Activated T-cell treated with anti-CD3 and anti-CD28 coated beads, Interleukin-2, amount 50 U/mL, for 24 hours (primary cell): ENCODE measurements around the gene AKAP6.

Source experiments
- DNase-seq: peaks from one replicate; pipeline ENCODE4 v3.0.0-alpha.2; 2020
- H3K27ac Mint-ChIP-seq: 2 replicates; pipeline ENCODE4 v1.8.0; 2020; ENCODE audit warnings: mild to moderate bottlenecking, mixed read lengths
- H3K27me3 Mint-ChIP-seq: 2 replicates; pipeline ENCODE4 v1.8.0; 2020; ENCODE audit warnings: mixed read lengths
- H3K36me3 Mint-ChIP-seq: 2 replicates; pipeline ENCODE4 v1.8.0; 2020; ENCODE audit warnings: low read depth, mixed read lengths
- H3K4me1 Mint-ChIP-seq: 2 replicates; pipeline ENCODE4 v1.8.0; 2020; ENCODE audit warnings: low read depth, mixed read lengths
- H3K4me3 Mint-ChIP-seq: 2 replicates; pipeline ENCODE4 v1.8.0; 2020; ENCODE audit warnings: mild to moderate bottlenecking, moderate library complexity, mixed read lengths
- H3K9me3 Mint-ChIP-seq: 2 replicates; pipeline ENCODE4 v1.8.0; 2020; ENCODE audit warnings: mixed read lengths

The AKAP6 gene

DNA sequence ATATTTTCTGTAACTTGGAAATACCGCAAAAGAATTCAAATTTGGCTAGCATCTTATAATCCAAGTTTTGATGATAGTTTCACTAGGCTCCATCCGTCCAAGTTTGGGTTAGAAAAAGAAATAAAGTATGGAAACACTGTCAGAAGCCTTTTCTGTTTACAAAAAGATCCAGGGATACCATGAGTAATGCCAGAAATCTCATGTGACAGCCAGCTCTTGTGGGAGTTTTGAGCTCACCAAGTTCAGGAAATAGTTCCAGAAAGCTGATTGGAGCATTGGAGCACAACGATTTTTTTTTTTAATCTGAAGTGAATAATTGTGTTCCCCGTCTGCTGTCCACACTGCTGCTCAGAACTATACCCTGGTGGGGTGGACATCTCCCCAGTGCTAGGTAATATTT is 379.9 kb downstream of the AKAP6 start:
- DNase-seq: no peak
- no peak overlapping the region for H3K27ac Mint-ChIP-seq
- H3K27me3 Mint-ChIP-seq: no peaks in the 10 kb centered on the region
- no peaks in the 10 kb centered on the region for H3K4me1 Mint-ChIP-seq
- no peak overlapping the region for H3K4me3 Mint-ChIP-seq
- H3K36me3 Mint-ChIP-seq: no peaks in the 10 kb centered on the region
- no peaks in the 10 kb centered on the region for H3K9me3 Mint-ChIP-seq

DNA sequence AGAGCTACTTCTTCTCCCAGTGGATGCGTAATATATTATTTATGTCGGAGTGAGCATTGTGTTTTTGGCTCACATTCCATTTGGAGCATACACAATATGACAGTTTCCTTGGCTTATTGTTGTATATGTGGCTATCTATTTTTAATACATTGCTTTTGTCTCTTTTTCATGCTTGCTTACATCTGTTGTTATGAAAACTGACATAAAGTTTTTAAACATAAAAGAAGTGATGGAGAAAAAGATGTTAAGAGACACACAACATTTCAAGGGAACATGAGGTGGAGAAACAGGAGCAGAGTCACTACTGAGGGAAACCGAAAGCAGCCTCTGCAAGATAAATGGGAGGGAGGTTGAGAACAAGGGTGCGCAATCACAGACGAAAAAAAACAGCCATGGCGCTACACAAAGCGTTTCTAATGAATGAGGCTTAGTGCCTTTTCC is 381.2 kb downstream of the AKAP6 start:
- Mint-ChIP-seq H3K4me1 (no peaks in the 10 kb centered on the region), H3K4me3 (no peak overlapping the region), H3K27ac (no peak overlapping the region), H3K27me3 (no peaks in the 10 kb centered on the region), H3K9me3 (no peaks in the 10 kb centered on the region), H3K36me3 (no peaks in the 10 kb centered on the region)
- no peak for DNase-seq

DNA sequence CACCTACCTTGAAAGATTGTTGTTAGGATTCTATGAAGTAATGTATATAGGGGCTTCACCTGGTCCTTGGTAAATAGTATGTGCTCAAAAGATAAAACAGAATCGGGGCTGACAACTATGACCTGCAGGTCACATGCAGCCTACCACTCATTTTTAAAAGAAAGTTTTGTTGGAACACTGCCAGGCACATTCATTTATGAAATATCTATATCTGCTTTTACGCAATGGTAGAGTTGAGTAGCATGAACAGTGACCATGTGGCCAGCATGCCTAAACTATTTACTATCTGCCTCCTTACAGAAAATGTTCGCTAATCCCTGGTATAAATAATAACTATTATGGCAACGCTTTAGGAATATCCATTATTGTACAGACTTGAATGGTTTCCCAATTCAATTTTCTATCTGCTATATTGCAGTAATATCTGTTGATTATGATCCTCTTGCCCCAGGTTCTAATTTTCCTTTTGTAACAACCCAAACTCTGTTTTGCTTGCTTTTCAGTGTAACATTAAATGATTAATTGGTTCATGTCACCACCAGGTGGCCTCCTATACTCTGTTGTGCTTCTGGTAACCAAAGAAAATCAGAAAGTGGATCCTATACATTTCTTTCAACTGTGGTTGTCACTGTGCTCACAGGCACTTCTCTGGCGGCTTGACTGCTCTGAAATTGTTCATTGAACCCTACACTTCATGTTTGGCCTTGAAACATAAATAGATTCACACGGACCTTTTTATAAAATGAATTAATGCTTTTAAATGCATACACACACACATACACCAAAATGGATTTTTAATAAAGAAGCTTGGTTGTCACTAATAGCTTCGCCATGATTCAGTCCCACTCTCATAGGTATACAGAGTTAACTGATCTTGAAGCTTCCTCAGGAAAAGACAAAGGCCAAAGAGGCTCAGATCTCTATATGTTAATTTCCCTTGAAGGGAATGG is 381.9 kb downstream of the AKAP6 start:
- H3K36me3 Mint-ChIP-seq: no peaks in the 10 kb centered on the region
- H3K4me3 Mint-ChIP-seq: no peak overlapping the region
- H3K27ac Mint-ChIP-seq: no peak overlapping the region
- H3K27me3 Mint-ChIP-seq: no peaks in the 10 kb centered on the region
- H3K4me1 Mint-ChIP-seq: no peaks in the 10 kb centered on the region
- H3K9me3 Mint-ChIP-seq: no peaks in the 10 kb centered on the region
- no peak for DNase-seq

DNA sequence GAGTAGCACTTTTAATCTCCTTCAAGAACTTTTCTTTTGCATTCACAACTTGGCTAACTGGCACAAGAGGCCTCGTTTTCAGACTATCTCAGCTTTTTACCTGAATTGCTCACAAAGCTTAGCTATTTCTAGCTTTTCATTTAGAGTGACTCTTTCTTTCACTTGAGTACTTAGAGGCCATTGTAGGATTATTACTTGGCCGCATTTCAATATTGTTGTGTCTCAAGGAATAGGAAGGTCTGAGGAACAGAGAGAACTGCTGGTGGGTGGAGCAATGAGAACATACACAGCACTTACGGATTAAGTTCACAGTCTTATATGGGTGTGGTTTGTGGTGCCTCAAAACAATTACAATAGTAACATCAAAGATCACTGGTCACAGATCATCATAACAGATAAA is 384.8 kb downstream of the AKAP6 start:
- no peak for DNase-seq
- Mint-ChIP-seq H3K27ac (no peak overlapping the region), H3K27me3 (no peaks in the 10 kb centered on the region), H3K9me3 (no peaks in the 10 kb centered on the region), H3K36me3 (no peaks in the 10 kb centered on the region), H3K4me1 (no peaks in the 10 kb centered on the region), H3K4me3 (no peak overlapping the region)

DNA sequence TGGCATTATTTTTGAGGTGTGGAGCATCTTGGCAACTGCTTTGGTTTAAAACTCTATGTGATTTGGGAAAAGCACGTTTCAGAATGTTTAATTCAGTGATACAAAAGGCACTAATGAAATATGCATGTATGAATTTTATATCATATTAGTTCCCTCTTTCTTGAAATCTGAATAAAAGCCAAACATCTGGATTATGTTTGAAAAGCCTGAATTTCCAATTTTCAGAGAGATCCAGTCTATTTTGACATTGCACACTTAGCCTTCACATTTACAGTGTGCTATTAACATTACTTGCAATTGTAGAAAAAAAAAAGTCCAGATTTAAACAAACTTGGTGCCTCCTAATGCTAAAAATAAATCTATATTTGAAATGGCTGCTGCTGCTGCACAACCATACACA is 390.5 kb downstream of the AKAP6 start:
- H3K27me3 Mint-ChIP-seq: no peaks in the 10 kb centered on the region
- no peak overlapping the region for H3K4me3 Mint-ChIP-seq
- H3K27ac Mint-ChIP-seq: no peak overlapping the region
- no peaks in the 10 kb centered on the region for H3K9me3 Mint-ChIP-seq
- no peak for DNase-seq
- H3K36me3 Mint-ChIP-seq: no peaks in the 10 kb centered on the region
- H3K4me1 Mint-ChIP-seq: no peaks in the 10 kb centered on the region

DNA sequence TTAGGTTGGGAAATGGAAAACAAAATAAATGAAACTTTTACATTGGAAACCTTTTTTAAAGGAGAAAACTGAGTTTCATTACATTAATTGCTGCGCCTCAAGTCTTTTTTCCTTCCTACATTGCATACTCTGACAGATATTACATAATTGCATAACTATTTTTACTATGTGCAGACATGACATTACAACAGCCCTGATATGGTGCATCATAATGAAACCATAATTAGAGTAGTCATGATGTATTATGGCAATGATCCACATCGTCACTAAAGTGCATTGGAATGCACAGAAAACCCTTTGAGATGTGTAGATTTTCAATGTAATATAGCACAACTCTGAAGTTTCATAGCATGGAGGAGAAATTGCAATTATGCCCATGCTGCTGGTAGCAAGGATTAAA is 391.8 kb downstream of the AKAP6 start:
- Mint-ChIP-seq H3K27ac (no peak overlapping the region), H3K4me1 (no peaks in the 10 kb centered on the region), H3K4me3 (no peak overlapping the region), H3K9me3 (no peaks in the 10 kb centered on the region), H3K27me3 (no peaks in the 10 kb centered on the region), H3K36me3 (no peaks in the 10 kb centered on the region)
- DNase-seq: no peak

DNA sequence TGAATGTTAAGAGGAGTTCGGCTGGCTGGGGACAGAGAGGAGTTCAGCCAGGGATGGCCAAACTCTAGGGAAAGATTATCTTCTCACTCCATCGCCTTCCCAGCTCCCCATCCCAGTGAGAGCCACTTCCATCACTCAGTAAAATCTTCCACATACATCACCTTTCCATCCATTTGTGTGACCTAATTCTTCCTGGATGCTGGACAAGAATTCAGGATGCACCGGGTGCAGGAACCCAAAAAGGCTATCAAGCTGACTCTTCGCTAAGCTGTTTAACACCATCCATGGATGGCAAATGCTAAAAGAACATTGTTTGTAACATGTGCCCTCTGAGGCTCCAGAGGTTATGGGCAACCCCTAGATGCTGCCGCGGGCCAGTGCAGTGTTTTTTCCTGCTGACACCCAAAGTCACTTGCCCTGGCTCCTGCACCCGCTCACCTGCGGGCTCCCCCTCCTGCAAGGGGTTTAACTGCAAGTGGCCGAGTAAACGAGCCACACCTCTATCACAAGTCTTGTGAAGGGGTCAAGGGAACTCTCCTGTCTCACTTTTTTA is 393.6 kb downstream of the AKAP6 start:
- no peaks in the 10 kb centered on the region for H3K36me3 Mint-ChIP-seq
- H3K27me3 Mint-ChIP-seq: no peaks in the 10 kb centered on the region
- no peak overlapping the region for H3K27ac Mint-ChIP-seq
- no peak for DNase-seq
- no peaks in the 10 kb centered on the region for H3K4me1 Mint-ChIP-seq
- no peak overlapping the region for H3K4me3 Mint-ChIP-seq
- no peaks in the 10 kb centered on the region for H3K9me3 Mint-ChIP-seq

DNA sequence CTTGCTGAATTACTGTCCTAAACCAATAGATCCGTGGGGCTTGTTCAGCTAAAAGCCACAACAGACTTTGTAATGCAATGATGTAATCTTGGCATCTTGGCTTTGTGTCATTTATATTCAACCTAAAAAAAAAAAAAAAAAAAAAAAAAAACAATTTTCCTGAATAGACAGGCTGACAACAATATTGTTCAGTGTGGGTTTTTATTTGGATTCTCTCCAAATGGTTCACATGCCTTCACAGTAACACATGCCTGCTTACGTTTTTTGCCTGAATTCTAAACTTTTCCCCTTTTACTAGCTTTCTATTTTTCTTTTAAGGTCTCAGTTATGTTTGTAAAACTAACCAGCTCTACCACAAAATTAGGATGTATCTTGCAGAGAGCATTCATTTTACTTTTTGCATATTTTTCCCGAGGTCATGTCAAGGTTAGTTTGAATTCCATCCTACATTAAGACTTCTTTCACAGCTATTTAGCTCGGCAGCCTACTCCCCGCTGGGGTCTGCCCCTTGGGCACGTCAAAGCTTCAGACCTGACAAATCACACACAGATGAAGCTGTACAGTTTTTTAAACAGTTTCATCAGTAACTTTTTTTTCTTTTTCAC is 395.9 kb downstream of the AKAP6 start:
- H3K4me1 Mint-ChIP-seq: no peaks in the 10 kb centered on the region
- H3K4me3 Mint-ChIP-seq: no peak overlapping the region
- DNase-seq: no peak
- H3K36me3 Mint-ChIP-seq: no peaks in the 10 kb centered on the region
- no peaks in the 10 kb centered on the region for H3K27me3 Mint-ChIP-seq
- H3K9me3 Mint-ChIP-seq: no peaks in the 10 kb centered on the region
- H3K27ac Mint-ChIP-seq: no peak overlapping the region

DNA sequence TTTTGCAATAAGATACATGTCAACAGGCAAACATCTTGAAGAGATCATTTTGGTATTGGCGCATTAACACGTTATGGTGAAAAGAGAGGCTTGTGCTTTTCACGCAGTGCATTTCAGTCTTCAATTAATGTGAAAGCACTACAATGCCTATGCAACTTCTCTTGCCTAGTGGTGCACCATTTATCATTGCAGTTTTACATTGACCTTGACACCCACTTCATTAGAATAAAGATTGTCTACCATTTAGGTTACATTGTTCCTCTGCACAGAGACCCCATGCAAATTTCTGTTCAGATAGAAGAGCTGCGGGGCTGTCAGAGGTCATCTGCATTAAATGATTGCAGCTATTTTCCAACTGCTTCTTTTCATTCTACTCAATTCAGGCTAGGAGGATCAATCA is 397.4 kb downstream of the AKAP6 start:
- H3K9me3 Mint-ChIP-seq: no peaks in the 10 kb centered on the region
- H3K27ac Mint-ChIP-seq: no peak overlapping the region
- no peaks in the 10 kb centered on the region for H3K36me3 Mint-ChIP-seq
- no peaks in the 10 kb centered on the region for H3K27me3 Mint-ChIP-seq
- H3K4me1 Mint-ChIP-seq: no peaks in the 10 kb centered on the region
- no peak overlapping the region for H3K4me3 Mint-ChIP-seq
- no peak for DNase-seq

DNA sequence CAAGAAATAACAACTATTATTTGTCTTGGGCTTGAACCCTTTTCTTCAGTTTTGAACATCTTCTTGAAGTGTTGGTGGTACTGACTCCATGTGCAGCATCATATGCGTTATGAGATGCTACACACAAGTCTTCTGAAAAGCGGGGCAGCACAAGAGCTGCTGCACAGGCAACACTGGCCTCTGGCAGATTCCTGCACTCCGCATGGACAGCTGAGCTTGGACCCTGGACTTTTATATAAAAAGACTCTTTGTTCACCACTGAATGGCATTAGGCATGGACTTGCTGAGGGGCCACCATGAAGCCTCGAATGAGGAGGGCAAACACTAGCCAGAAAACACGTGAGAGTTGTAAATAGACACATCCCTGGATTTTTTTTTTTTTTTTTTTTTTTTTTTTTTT is 398.7 kb downstream of the AKAP6 start:
- no peaks in the 10 kb centered on the region for H3K9me3 Mint-ChIP-seq
- no peak overlapping the region for H3K4me3 Mint-ChIP-seq
- H3K27ac Mint-ChIP-seq: no peak overlapping the region
- H3K36me3 Mint-ChIP-seq: no peaks in the 10 kb centered on the region
- H3K4me1 Mint-ChIP-seq: no peaks in the 10 kb centered on the region
- H3K27me3 Mint-ChIP-seq: no peaks in the 10 kb centered on the region
- DNase-seq: no peak

DNA sequence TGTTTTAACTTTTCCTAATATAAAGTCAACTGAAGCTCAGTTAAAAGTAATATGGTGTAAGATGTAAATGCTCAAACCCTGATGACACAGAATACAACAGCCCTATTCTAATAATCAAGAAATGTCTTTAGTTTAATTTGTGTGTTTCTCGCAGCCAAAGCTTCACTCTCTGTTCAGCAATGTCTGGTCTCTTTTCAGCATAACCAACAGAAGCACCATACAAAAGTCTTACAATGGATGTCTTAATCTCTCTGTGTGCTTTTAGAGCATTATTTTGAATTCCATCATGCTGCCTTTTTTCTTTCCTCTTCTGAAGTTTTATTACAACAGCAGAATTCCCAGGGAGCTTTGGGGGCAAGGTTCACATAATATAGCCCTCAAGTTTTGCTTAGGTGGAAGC is 399.4 kb downstream of the AKAP6 start:
- H3K4me1 Mint-ChIP-seq: no peaks in the 10 kb centered on the region
- H3K27ac Mint-ChIP-seq: no peak overlapping the region
- no peak overlapping the region for H3K4me3 Mint-ChIP-seq
- no peaks in the 10 kb centered on the region for H3K9me3 Mint-ChIP-seq
- DNase-seq: no peak
- no peaks in the 10 kb centered on the region for H3K27me3 Mint-ChIP-seq
- H3K36me3 Mint-ChIP-seq: no peaks in the 10 kb centered on the region

DNA sequence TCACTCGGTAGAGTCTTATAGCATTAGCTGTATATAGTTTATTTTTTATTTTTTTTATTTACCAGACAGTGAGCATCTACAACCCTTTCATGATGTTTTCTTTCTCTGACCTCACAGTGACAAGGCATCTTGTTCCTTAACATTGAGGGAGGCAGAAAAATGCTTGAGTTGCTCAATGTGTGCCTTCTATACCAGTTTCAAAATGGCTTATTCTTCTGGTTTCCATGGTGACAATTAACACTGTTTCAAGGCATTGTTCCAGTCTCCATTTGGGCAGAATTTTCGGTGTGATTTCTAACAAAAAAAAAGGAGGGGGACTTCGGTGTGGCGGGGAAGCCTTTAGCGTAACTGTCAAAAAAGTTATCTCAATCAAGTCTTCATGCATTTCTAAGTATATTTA is 399.9 kb downstream of the AKAP6 start:
- Mint-ChIP-seq H3K27ac (no peak overlapping the region), H3K4me1 (no peaks in the 10 kb centered on the region), H3K36me3 (no peaks in the 10 kb centered on the region), H3K9me3 (no peaks in the 10 kb centered on the region), H3K27me3 (no peaks in the 10 kb centered on the region), H3K4me3 (no peak overlapping the region)
- DNase-seq: no peak

DNA sequence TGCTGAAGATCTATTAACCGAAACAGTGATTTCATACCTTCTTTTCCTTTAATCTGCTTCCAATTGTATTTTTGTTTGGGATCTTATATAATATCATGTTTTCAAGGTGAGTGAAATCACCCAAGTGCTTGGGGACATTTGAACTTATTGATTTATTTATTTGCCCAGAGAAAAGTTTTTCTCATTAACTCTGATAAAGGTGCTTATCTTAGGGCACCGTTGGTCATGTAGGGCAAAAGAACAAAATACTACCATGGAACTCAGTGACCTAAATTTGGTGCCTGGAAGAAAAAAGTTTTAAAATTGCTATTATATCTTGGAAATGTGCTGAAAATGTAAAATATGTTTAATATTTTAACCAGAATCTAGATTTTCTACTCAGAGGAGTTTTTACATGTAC is 402.2 kb downstream of the AKAP6 start:
- no peaks in the 10 kb centered on the region for H3K36me3 Mint-ChIP-seq
- H3K4me3 Mint-ChIP-seq: no peak overlapping the region
- no peaks in the 10 kb centered on the region for H3K9me3 Mint-ChIP-seq
- no peak for DNase-seq
- no peaks in the 10 kb centered on the region for H3K4me1 Mint-ChIP-seq
- H3K27ac Mint-ChIP-seq: no peak overlapping the region
- no peaks in the 10 kb centered on the region for H3K27me3 Mint-ChIP-seq

DNA sequence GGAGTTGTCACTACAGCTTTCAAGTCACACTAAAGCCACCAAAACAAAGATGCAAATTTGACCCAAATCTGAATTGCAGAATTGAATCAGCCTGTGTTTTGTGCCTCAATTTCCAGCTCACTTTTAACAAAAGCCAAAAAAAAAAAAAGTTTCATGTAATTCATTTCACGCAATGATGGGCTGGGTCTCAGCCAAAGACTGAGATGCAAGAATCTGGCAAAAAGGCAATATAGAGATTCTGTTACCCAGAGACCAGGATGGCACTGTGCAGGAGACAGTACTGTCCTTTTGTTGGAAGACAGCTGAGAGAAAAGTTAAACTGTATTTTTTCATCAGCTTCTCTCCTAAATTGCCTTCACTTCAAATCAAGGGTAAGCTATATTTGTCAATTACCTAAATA is 403.9 kb downstream of the AKAP6 start:
- no peak overlapping the region for H3K27ac Mint-ChIP-seq
- no peaks in the 10 kb centered on the region for H3K9me3 Mint-ChIP-seq
- no peak overlapping the region for H3K4me3 Mint-ChIP-seq
- no peaks in the 10 kb centered on the region for H3K36me3 Mint-ChIP-seq
- no peaks in the 10 kb centered on the region for H3K27me3 Mint-ChIP-seq
- DNase-seq: no peak
- H3K4me1 Mint-ChIP-seq: no peaks in the 10 kb centered on the region

DNA sequence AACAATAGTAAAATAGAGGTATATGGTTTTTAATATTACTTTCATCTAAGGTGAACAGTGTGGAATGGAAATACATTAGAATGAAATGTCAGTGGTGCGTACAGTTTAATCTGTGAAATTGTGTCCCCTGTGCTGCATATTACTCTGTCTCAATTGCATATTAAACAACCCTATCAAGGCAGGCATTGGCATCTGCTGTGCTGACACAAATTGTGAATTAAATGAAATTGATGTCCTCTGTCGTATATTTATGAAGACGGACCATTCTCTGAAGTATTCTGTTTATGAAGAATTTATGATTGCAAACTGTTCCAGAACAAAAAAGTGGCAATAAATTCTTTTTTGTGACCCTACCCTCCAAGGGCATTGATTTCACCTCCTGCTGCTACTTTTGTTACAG is 405.2 kb downstream of the AKAP6 start:
- Mint-ChIP-seq H3K4me1 (no peaks in the 10 kb centered on the region), H3K27me3 (no peaks in the 10 kb centered on the region), H3K36me3 (no peaks in the 10 kb centered on the region), H3K4me3 (no peak overlapping the region), H3K9me3 (no peaks in the 10 kb centered on the region), H3K27ac (no peak overlapping the region)
- no peak for DNase-seq
